ENCODE measurements around the gene STARD4.

- TF ChIP-seq POLR2A (IDR thresholded peaks at IDR 0.05) (no peak), CTCF (IDR thresholded peaks at IDR 0.05) (no peak)
Observed at GRCh38 chr5:111453747-111454146, 58.6 kb downstream of the STARD4 start.

All from body of pancreas (tissue), 4 donors.